ENCODE measurements around the gene NDUFB11. TPM values are rescaled to one million over a fixed set of nuclear protein-coding genes. Genes with fewer than 3 reads are reported as not detected.

NDUFB11 gene
- total RNA-seq, result 100 to 1,000 TPM in 1 of 2 experiments, 10 to 100 TPM in 1; 92.9 to 103 TPM

DNA sequence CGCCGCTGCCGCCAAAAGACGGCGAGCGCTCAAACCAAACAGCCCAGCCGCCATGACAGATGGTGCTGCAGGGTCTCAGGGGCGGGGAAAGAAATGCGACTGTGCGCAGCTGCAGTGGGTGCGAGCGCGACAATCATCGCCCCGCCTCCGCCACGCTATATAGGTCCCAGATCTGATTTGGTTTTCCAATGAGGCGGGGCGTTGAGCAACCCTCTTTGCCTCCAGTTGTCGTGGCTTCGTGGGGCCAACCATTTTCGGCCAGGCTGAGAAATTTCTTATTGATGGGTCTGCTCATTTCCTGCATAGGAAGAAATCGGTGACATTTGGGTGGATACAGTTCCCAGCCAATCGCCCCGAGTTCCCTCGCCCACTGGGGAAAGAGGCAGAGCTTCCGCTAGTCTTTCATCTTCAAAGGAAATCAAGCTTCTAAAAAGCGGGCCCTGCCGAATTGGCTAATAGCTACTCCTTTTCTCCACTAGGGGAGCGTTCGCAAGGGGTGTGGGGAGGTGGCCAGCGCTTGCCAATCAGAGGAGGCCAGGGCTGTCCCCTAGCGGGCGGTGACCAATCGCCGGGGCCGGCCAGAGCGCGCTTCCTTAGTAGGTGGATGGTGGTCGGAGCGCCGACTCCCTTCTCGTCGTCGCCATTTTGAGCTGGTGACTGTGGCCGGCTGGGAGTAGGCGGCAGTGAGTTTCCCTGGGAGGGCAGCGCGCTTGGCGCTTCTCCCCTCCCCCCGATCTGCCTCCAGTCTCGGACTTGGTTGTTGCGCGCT lies at the start of gene NDUFB11, which contains the start of gene RBM10:
Gene NDUFB11 (minus strand): TSS at position 77 of the 769 bp plus-strand sequence. CDS start 23 bp downstream, at position 54.
Gene RBM10 (plus strand): TSS at position 596 of the 769 bp plus-strand sequence. CDS start 2,261 bp downstream, outside the sequence.
- peaks cover 30% of the 10 kb centered on the region for H3K4me1 Mint-ChIP-seq (ENCODE audit: low read depth)
- peaks cover 39% of the 10 kb centered on the region for H3K36me3 Mint-ChIP-seq (ENCODE audit: low read depth)
- ATAC-seq (peak; percentile 97), DNase-seq (peak; percentile 94)
- peak within 1 kb of the TSS; percentile 98 for H3K4me3 Mint-ChIP-seq
- H3K27me3 Mint-ChIP-seq (ENCODE audit: low read depth), result no peaks in the 10 kb centered on the region
- ChIA-PET CTCF (interaction anchor here (0.6 to 1.4 kb wide), 8 partner anchors 9 to 411 kb away, joined by 3 to 8 read pairs (median 3); no protein-coding TSS in a partner anchor), POLR2A (interaction anchor here (0.8 to 3.1 kb wide), 14 partner anchors 10 to 1797 kb away, joined by 3 to 15 read pairs (median 4); partner anchors contain the start of genes CDK16, RP2 and USP11)
- peak within 1 kb of the TSS; percentile 99 for H3K27ac Mint-ChIP-seq
- H3K9me3 Mint-ChIP-seq (ENCODE audit: insufficient read depth), result no peaks in the 10 kb centered on the region

DNA sequence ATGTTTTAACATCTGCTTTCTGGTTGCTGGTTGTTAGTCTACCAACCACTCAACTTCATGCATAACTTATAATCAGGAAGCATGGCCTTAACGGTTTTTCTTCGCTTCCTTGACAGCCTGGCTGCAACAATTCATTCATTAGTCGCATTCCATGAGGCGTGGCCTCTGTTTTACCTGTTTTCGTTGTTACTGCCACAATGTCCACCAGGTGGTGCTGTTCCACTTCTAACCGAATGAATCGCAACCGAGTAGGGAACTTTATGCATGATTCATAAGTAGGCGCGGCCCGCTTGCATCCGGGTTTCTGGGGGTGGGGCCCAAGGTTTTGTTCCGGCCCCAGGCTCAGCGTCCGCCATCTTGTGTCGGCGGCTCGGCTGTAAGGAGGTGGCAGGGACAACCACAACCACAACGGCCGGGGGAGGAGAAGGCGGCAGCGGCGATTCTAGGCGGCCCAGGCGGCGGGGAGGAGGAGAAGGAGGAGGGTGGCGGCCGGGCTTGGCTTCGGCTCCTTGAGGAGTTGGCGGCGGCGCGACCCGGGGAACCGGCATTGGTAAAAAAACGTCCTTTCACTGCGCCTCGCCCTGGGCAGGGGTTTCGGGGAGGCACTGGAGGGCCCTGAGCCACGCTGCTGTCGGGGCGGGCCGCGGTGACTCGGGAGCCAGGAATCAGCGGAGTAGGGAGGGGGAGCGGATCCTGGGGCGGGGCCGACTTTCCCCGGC lies 49.1 kb upstream of the NDUFB11 start, which contains the start of gene UBA1:
Gene UBA1 (plus strand): TSS at position 355 of the 719 bp plus-strand sequence. CDS start 4,974 bp downstream, outside the sequence.
- Mint-ChIP-seq H3K36me3 (ENCODE audit: low read depth) (peaks cover 35% of the 10 kb centered on the region), H3K4me1 (ENCODE audit: low read depth) (peaks cover 44% of the 10 kb centered on the region)
- peak; percentile 95 for DNase-seq

DNA sequence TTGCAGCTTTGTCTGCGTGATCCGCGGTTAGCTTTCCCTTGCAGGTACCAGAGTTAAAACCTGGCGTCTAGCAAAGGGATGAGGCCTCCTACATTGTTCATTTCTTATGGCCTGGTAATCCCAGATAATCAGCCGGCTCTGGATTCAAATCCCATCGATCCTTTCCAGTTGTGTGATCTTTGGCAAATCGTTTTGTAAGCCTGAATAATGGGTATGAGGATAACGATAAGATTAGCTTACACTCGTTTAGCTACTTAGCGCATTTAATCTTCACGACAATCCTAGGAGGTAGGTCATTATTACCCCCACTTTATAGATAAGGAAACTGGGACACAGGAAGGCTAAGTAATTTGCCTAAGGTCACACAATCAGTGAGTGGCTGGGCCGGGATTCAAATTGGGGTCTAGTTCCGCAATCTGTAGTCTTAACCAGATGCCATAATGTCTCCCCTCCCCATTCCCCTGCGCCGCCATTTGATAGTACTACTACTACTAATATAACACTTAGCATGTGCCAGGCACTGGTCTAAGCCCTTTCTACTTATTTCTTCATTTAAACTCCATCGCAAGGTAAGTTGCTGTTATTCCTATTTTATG lies 47.4 kb upstream of the NDUFB11 start:
- CTCF ChIA-PET, result interaction anchor here (1.1 to 2.1 kb wide), 5 partner anchors 26 to 331 kb away, joined by 3 to 11 read pairs (median 4); no protein-coding TSS in a partner anchor

More for the DNA sequence above, 49.1 kb upstream of the NDUFB11 start, which contains the start of gene UBA1:
- no peaks in the 10 kb centered on the region for H3K9me3 Mint-ChIP-seq (ENCODE audit: insufficient read depth)
- H3K27me3 Mint-ChIP-seq (ENCODE audit: low read depth), result no peaks in the 10 kb centered on the region
- H3K27ac Mint-ChIP-seq, result peak within 1 kb of the TSS; percentile 98
- H3K4me3 Mint-ChIP-seq, result peak within 1 kb of the TSS; percentile 94
- CTCF ChIA-PET, result interaction anchor here (1.1 to 3.5 kb wide), 3 partner anchors 24 to 194 kb away, joined by 3 to 15 read pairs (median 4); no protein-coding TSS in a partner anchor
- ATAC-seq, result peak; percentile 79
- POLR2A ChIA-PET, result interaction anchor here (0.9 to 1.0 kb wide), 3 partner anchors 24 to 191 kb away, joined by 4 to 6 read pairs (median 5); partner anchors contain the start of genes NDUFB11 and RBM10

DNA sequence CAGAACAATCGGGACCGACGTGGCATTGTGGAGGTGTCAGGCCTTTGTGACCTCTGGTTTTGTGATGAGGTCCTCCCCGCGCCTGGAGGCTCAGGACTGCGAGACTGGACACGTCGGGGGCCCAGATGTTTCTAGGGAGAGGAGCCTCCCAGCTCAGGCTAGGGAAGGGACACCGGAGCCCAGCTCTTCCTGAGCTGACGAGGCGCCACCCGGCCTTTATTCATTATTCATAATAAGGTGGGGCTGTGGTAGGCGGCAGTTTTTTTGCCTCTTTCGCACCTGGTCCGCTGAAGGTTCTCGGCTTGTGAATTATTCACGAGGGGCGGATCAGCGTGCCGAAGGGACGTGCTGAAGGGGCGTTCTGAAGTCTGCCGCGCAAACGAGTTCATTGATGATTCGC lies 46.8 kb upstream of the NDUFB11 start:
- H3K4me1 Mint-ChIP-seq (ENCODE audit: low read depth), result peaks cover 31% of the 10 kb centered on the region
- CTCF ChIA-PET, result interaction anchor here (1.1 to 2.1 kb wide), 6 partner anchors 26 to 332 kb away, joined by 3 to 11 read pairs (median 4); partner anchors contain the start of genes NDUFB11 and RBM10

More for the DNA sequence above, 47.4 kb upstream of the NDUFB11 start:
- ATAC-seq (no peak), DNase-seq (no peak)
- Mint-ChIP-seq H3K4me1 (ENCODE audit: low read depth) (peaks cover 37% of the 10 kb centered on the region), H3K27me3 (ENCODE audit: low read depth) (no peaks in the 10 kb centered on the region), H3K27ac (peak overlapping the region; percentile 88), H3K9me3 (ENCODE audit: insufficient read depth) (no peaks in the 10 kb centered on the region), H3K4me3 (peak overlapping the region; percentile 88), H3K36me3 (ENCODE audit: low read depth) (peaks cover 28% of the 10 kb centered on the region)
- POLR2A ChIA-PET, result interaction anchor here (1.1 to 2.3 kb wide), 2 partner anchors 26 to 47 kb away, joined by 3 to 15 read pairs; partner anchors contain the start of genes CDK16, NDUFB11 and RBM10

DNA sequence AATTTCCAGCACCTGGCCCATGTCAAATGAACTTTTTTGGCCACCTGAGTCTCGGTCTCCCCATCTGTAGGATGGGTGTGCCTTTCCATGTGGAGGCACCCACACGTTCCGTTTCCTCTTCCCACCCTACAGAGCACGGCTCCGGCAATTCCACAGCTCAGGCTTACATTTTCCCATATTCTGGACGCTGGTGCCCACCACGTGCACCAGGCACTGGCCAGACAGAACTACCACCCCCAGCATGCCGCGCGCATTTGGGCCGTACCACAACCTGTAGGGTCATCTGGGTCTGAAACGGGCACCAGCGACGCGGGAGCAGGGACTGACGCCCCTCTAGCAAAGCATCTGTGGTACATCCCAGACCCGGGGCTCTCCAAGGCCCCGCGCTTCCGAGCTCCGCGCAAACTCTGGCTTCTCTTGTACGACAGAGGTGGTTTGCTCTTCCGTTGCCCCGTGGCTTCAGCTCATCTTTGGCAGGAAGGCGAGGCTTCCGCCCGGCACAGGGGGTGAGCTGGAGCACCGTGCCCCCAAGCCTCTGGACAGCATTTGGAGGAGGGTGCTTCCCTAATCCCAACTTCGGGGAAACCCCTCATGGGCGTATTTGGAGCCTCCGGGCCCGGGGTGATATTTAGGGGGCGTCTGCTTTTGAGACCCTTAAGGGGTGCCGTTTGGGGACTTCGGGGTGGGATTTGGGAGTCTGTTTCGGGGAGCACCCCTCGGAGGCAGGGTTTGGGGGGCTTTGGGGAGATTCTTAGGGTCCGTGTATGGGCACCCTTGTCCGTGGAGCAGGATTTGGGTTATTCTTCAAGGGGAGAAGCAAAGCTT lies 46.2 kb upstream of the NDUFB11 start:
- ATAC-seq, result peak; percentile 78
- Mint-ChIP-seq H3K9me3 (ENCODE audit: insufficient read depth) (no peaks in the 10 kb centered on the region), H3K27ac (peak overlapping the region; percentile 88), H3K27me3 (ENCODE audit: low read depth) (no peaks in the 10 kb centered on the region), H3K36me3 (ENCODE audit: low read depth) (peaks cover 23% of the 10 kb centered on the region), H3K4me1 (ENCODE audit: low read depth) (peaks cover 24% of the 10 kb centered on the region), H3K4me3 (peak overlapping the region; percentile 88)
- ChIA-PET POLR2A (interaction anchor here (0.6 to 2.3 kb wide), 2 partner anchors 20 to 46 kb away, joined by 3 to 15 read pairs; partner anchors contain the start of genes NDUFB11 and RBM10), CTCF (interaction anchor here (1.1 to 2.1 kb wide), 6 partner anchors 27 to 332 kb away, joined by 3 to 11 read pairs (median 4); partner anchors contain the start of genes NDUFB11 and RBM10)
- peak; percentile 90 for DNase-seq

More for the DNA sequence above, 46.8 kb upstream of the NDUFB11 start:
- H3K4me3 Mint-ChIP-seq, result peak overlapping the region; percentile 88
- POLR2A ChIA-PET, result interaction anchor here (0.6 to 2.3 kb wide), 3 partner anchors 19 to 46 kb away, joined by 3 to 15 read pairs (median 3); partner anchors contain the start of genes CDK16, NDUFB11 and RBM10
- no peaks in the 10 kb centered on the region for H3K27me3 Mint-ChIP-seq (ENCODE audit: low read depth)
- peak; percentile 15 for ATAC-seq
- peak overlapping the region; percentile 88 for H3K27ac Mint-ChIP-seq
- DNase-seq, result peak; percentile 71
- no peaks in the 10 kb centered on the region for H3K9me3 Mint-ChIP-seq (ENCODE audit: insufficient read depth)
- H3K36me3 Mint-ChIP-seq (ENCODE audit: low read depth), result peaks cover 27% of the 10 kb centered on the region

DNA sequence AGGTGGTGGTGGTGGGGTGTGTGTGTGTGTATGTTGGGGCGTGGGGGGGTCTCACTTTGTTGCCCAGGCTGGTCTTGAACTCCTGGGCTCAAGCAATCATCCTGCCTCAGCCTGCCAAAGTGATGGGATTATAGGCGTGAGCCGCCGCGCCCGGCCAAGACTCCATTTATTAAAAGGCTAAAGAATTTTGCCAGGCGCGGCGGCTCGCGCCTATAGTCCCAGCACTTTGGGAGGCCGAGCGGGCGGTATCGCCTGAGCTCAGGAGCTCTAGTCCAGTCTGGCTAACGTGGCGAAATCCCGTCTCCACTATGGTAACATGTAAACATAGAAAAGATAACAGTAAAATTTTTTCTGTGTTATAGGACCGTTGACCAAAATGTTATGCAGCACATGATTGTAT lies 45.4 kb upstream of the NDUFB11 start:
- H3K27ac Mint-ChIP-seq, result no peak overlapping the region
- H3K36me3 Mint-ChIP-seq (ENCODE audit: low read depth), result peaks cover 21% of the 10 kb centered on the region
- H3K9me3 Mint-ChIP-seq (ENCODE audit: insufficient read depth), result no peaks in the 10 kb centered on the region
- peaks cover 19% of the 10 kb centered on the region for H3K4me1 Mint-ChIP-seq (ENCODE audit: low read depth)
- DNase-seq (no peak), ATAC-seq (no peak)
- H3K4me3 Mint-ChIP-seq, result no peak overlapping the region
- POLR2A ChIA-PET, result interaction anchor here (2.3 kb wide), 1 partner anchor 45 kb away, joined by 15 read pairs; the partner anchor contains the start of genes NDUFB11 and RBM10
- CTCF ChIA-PET, result interaction anchor here (1.7 kb wide), 1 partner anchor 45 kb away, joined by 8 read pairs; the partner anchor contains the start of genes NDUFB11 and RBM10
- no peaks in the 10 kb centered on the region for H3K27me3 Mint-ChIP-seq (ENCODE audit: low read depth)

DNA sequence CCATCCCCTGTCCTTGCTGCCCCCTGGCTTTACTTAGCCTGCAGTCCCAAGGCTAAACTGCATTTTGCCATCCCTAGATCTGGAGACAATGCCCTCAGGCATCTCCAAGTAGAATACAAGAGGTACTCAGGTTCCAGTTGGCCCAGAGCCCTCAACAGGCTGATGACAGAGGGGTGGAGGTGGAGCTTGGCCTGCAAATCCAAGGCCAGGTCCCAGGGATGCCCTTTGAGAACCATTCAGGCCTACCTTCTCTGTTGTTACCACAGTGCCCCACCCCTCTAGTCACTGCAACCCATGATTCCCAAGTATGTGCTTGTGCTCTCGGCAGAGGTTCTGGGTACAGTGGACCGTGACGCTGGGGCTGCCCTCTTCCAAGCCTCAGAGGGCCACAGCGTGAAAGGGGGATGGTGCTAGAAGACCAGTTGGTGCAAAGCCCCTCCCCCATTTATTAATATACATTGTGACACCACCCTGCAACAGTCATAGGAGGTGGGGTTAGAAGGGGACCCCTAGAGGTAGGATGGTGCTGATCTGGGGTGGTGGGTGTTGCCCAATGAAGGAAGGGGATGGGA lies 42.7 kb upstream of the NDUFB11 start:
- POLR2A ChIA-PET, result interaction anchor here (1.3 kb wide), 1 partner anchor 11 kb away, joined by 3 read pairs; no protein-coding TSS in a partner anchor
- ATAC-seq (no peak), DNase-seq (no peak)
- Mint-ChIP-seq H3K36me3 (ENCODE audit: low read depth) (peaks cover 20% of the 10 kb centered on the region), H3K27ac (no peak overlapping the region), H3K27me3 (ENCODE audit: low read depth) (no peaks in the 10 kb centered on the region), H3K9me3 (ENCODE audit: insufficient read depth) (no peaks in the 10 kb centered on the region), H3K4me3 (no peak overlapping the region), H3K4me1 (ENCODE audit: low read depth) (peaks cover 6% of the 10 kb centered on the region)
- CTCF ChIA-PET, result no interaction called here

DNA sequence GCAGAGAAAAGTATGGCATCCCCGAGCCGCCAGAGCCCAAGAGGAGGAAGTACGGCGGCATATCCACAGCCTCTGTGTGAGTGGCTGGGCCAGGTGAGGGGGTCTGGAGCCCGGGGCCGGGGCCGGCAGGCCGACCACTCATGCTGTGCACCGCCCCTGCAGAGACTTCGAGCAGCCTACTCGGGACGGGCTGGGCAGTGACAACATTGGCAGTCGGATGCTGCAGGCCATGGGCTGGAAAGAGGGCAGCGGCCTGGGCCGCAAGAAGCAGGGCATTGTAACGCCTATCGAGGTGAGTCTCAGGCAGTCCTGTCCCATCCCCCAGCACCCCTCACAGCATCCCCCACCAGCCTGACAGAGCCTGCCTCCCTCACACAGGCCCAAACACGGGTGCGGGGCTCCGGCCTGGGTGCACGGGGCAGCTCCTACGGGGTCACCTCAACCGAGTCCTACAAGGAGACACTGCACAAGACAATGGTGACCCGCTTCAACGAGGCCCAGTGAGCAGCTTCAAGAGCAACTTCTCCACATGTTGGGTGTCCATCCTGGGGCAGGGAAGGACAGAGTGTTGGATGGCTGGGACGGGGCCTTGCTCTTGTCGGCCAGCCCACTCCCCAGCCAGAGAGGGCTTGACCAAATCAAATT lies 41.7 kb upstream of the NDUFB11 start:
- Mint-ChIP-seq H3K4me3 (no peak overlapping the region), H3K36me3 (ENCODE audit: low read depth) (peaks cover 27% of the 10 kb centered on the region), H3K4me1 (ENCODE audit: low read depth) (peaks cover 6% of the 10 kb centered on the region), H3K9me3 (ENCODE audit: insufficient read depth) (no peaks in the 10 kb centered on the region), H3K27me3 (ENCODE audit: low read depth) (no peaks in the 10 kb centered on the region), H3K27ac (no peak overlapping the region)
- no peak for ATAC-seq
- no peak for DNase-seq
- POLR2A ChIA-PET, result interaction anchor here (1.3 kb wide), 1 partner anchor 10 kb away, joined by 3 read pairs; no protein-coding TSS in a partner anchor
- CTCF ChIA-PET, result no interaction called here

DNA sequence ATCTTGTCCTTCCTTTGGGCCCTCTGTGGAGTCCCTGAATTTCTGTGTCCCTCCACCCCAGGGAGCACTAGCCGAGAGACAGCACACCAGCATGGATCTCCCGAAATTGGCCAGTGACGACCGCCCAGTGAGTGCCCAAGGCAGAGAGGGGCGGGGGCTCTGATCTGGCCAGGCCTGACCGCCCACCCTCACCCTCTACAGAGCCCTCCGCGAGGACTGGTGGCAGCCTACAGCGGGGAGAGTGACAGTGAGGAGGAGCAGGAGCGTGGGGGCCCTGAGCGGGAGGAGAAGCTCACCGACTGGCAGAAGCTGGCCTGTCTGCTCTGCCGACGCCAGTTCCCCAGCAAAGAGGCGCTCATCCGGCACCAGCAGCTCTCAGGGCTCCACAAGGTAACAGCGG lies 40.7 kb upstream of the NDUFB11 start:
- no peaks in the 10 kb centered on the region for H3K27me3 Mint-ChIP-seq (ENCODE audit: low read depth)
- no peak overlapping the region for H3K27ac Mint-ChIP-seq
- ChIA-PET POLR2A (no interaction called here), CTCF (no interaction called here)
- ATAC-seq (no peak), DNase-seq (no peak)
- no peaks in the 10 kb centered on the region for H3K9me3 Mint-ChIP-seq (ENCODE audit: insufficient read depth)
- no peak overlapping the region for H3K4me3 Mint-ChIP-seq
- peaks cover 29% of the 10 kb centered on the region for H3K36me3 Mint-ChIP-seq (ENCODE audit: low read depth)
- H3K4me1 Mint-ChIP-seq (ENCODE audit: low read depth), result peaks cover under 1% of the 10 kb centered on the region
